ENCODE data around the gene CXCR3.
"Not testable (repeated sequence)": the region's sequence is repeated elsewhere in the genome, so short reads cannot be mapped to it uniquely, and the experiment has no call there.

The CXCR3 gene

DNA sequence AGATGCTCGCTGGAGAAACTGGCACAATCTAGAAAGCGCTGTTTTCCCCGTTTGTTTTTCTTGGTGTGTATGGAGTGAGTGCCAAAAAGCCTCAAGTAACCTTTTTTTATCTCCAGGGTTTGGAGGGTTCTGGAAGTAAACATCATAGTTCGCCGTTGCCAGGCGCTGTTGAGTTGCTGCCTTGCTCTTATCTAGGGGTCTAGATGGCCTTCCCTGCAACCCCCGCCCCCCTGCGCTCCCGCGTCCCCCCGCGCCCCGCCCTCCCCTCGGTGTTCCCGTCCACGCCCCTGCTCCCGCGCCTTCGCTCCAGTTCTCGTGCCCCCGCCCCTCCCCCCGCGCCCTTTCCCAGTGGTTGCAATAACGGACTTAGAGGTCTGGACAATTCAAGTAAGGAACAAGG is 40.6 kb downstream of the CXCR3 start:
- no peak for DNase-seq (ENCODE audit: low spot score)
- Mint-ChIP-seq H3K27me3 (ENCODE audit: low read depth) (no peaks in the 10 kb centered on the region), H3K4me3 (no peak overlapping the region), H3K4me1 (ENCODE audit: low read depth) (no peaks in the 10 kb centered on the region), H3K27ac (no peak overlapping the region), H3K36me3 (ENCODE audit: low read depth) (peaks cover 35% of the 10 kb centered on the region), H3K9me3 (no peaks in the 10 kb centered on the region)

DNA sequence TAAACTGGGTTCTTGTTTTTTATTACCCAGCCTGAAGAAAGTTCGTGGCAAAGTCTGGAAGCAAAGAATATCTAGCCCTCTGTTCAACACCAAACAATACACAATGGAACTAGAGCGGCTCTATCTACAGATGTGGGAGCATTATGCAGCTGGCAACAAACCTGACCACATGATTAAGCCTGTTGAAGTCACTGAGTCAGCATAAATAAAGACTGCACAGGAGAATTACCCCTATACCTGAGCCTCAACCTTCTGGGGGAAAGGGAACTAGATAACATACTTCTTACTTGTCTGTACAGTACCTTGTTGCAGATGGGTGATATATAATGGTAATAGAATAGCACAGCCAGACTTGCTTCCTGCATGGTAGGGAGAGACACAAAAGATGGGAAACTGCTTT is 44.7 kb downstream of the CXCR3 start:
- no peak for DNase-seq (ENCODE audit: low spot score)
- Mint-ChIP-seq H3K36me3 (ENCODE audit: low read depth) (peaks cover 36% of the 10 kb centered on the region), H3K27me3 (ENCODE audit: low read depth) (no peaks in the 10 kb centered on the region), H3K27ac (no peak overlapping the region), H3K4me3 (no peak overlapping the region), H3K4me1 (ENCODE audit: low read depth) (no peaks in the 10 kb centered on the region), H3K9me3 (no peaks in the 10 kb centered on the region)

GRCh38 chrX:71571390-71571789 is 46.9 kb downstream of the CXCR3 start:
- not testable (repeated sequence) for H3K27ac Mint-ChIP-seq; DNase-seq (ENCODE audit: low spot score); H3K4me1 Mint-ChIP-seq (ENCODE audit: low read depth)

More at GRCh38 chrX:71571390-71571789, 46.9 kb downstream of the CXCR3 start:
- H3K9me3 Mint-ChIP-seq; H3K27me3 Mint-ChIP-seq (ENCODE audit: low read depth); H3K4me3 Mint-ChIP-seq: not testable (repeated sequence)
- H3K36me3 Mint-ChIP-seq (ENCODE audit: low read depth), result peaks cover 41% of the 10 kb centered on the region

Measured in T-helper 2 cell treated with Interferon-gamma antibody and Interleukin-4, amounts not matched to agents 5 μg/mL and 100 μg/mL, for 36 hours (primary cell).